ENCODE measurements around the gene MT1F.
"Not testable (repeated sequence)": the region's sequence is repeated elsewhere in the genome, so short reads cannot be mapped to it uniquely, and the experiment has no call there.

Gene MT1F

DNA sequence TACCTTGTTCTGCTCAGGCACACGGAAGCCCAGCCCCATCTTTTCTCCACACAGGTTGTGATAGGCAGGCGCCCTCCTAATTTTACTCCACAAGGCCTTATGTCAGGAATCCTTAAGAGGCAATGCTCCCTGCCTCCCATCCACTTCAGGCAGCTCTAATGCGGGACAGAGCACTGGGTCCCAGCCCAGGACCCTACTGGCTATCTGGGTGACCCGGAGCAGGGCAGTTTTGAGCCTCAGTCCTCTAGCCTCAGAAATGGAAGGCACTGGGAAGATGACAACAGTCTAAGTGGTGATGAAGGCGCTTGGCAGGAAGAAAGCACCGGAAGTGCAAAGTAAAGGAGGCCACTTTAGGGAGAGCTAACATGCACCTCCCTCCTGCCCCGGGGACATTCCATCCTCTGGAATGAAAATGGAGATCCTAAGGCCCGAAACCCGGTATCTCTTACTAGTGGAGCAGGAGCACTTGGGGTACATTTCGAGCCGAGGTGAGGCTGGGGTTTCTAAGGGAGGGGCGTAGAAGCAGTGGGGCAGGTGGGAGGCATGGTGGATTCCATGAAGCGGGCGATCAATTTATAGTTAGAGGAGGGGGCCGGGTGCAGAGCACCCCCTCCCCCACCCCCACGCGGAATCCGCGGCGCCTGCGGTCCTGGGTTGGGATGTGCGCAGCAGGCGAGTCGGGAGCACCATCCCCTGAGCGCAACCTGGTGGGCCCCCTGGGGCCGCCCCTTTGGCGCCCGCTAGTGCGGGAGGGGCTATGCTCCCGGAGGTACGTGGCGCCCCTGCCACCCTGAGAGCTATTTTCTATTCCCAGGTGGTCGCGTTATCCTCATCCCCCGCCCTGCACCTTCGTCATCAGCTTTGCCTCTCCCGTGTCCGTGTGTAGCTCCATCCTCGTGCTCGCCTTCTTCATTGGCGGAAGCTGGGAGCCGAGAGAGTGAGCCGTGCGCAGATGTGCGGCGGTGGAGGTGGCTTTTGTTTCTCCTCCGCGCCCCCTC is 4.9 kb downstream of the MT1F start:
- Histone ChIP-seq H3K4me1 (ENCODE audit: control insufficient read depth in 1 of 2, insufficient read depth in 1 of 2, low read depth in 1 of 2, low read length in 1 of 2) (peaks cover 8 to 10% of the 10 kb centered on the region in 2 experiments), H3K4me3 (ENCODE audit: low read depth in 1 of 2, low read length in 1 of 2) (no peak overlapping the region), H3K9me3 (no peaks in the 10 kb centered on the region), H3K27ac (no peak overlapping the region), H3K27me3 (peaks cover 89% of the 10 kb centered on the region), H3K36me3 (no peaks in the 10 kb centered on the region)
- TF ChIP-seq, protein P1, sequence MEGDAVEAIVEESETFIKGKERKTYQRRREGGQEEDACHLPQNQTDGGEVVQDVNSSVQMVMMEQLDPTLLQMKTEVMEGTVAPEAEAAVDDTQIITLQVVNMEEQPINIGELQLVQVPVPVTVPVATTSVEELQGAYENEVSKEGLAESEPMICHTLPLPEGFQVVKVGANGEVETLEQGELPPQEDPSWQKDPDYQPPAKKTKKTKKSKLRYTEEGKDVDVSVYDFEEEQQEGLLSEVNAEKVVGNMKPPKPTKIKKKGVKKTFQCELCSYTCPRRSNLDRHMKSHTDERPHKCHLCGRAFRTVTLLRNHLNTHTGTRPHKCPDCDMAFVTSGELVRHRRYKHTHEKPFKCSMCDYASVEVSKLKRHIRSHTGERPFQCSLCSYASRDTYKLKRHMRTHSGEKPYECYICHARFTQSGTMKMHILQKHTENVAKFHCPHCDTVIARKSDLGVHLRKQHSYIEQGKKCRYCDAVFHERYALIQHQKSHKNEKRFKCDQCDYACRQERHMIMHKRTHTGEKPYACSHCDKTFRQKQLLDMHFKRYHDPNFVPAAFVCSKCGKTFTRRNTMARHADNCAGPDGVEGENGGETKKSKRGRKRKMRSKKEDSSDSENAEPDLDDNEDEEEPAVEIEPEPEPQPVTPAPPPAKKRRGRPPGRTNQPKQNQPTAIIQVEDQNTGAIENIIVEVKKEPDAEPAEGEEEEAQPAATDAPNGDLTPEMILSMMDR (IDR thresholded peaks at IDR 0.05): no peak

DNA sequence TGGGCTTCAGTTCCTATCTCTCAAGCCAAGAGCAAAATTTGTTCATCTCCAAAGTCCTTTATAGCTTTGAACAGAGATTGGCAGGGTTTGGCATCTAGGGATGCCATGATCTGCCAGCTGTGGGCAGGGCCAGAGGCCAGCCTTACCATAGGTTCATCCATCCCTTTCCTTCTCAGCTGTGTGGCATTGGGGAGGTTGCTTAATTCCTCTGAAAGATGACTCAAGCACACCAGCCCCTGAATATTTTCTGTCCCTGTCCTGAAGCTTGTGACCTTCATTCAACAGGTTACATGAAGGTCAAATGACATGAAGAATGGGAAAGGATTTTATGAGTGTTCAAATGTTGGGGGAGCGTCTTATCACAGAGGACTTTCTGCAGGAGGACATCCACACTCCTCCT is 6.7 kb downstream of the MT1F start:
- no peak overlapping the region for H3K4me3 ChIP-seq (ENCODE audit: low read depth in 1 of 2, low read length in 1 of 2)
- H3K27me3 ChIP-seq: peaks cover 98% of the 10 kb centered on the region
- no peaks in the 10 kb centered on the region for H3K36me3 ChIP-seq
- H3K9me3 ChIP-seq: no peaks in the 10 kb centered on the region
- H3K4me1 ChIP-seq (ENCODE audit: control insufficient read depth in 1 of 2, insufficient read depth in 1 of 2, low read depth in 1 of 2, low read length in 1 of 2): no peaks in the 10 kb centered on the region
- no peak overlapping the region for H3K27ac ChIP-seq
- TF ChIP-seq, protein P1 (IDR thresholded peaks at IDR 0.05): no peak

DNA sequence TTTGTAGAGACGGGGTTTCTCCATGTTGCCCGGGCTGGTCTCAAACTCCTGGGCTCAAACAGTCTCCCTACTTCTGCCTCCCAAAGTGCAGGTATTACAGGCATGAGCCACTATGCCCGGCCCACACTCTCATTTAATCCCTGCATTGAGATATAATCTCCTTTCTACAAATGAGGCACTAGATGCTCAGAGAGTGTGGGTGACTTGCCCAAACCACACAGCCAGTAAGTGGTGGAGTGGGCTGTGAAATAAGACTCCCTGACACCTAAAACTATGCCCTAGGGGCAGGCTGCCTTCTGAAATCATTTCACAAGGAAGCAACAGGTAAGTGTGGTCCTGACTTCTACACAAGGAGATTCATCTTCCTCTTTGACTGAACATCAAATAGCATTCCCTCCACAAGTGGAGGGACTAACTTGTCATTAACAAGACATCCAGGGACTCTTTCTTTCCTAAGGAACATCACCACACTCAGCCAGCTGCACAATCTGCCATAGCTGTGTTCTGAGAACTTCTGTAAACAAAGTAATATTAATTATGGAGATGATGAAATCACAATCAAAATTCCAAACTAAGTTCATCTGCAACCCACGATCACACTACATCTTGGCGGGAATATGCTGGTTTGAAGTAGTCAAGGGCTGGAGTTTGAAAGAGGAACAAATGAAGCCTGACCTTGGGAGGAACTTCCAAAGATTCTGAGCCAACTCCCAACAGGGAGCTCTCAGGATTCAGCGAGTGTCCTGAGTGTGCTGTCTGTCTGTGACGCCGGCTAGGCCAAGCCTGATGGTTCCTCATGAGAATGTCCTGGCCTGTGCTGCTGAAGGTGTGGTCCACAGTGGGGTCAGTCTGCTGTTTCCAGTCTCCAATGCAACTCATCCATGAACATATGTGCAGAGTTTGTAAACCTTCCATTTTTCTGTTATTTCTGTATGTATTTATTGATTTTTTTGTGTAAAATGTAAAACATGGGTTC is 7.8 kb downstream of the MT1F start:
- H3K36me3 ChIP-seq; H3K4me3 ChIP-seq (ENCODE audit: low read depth in 1 of 2, low read length in 1 of 2); H3K4me1 ChIP-seq (ENCODE audit: control insufficient read depth in 1 of 2, insufficient read depth in 1 of 2, low read depth in 1 of 2, low read length in 1 of 2); H3K9me3 ChIP-seq; H3K27ac ChIP-seq: not testable (repeated sequence)
- H3K27me3 ChIP-seq: peaks cover 100% of the 10 kb centered on the region

DNA sequence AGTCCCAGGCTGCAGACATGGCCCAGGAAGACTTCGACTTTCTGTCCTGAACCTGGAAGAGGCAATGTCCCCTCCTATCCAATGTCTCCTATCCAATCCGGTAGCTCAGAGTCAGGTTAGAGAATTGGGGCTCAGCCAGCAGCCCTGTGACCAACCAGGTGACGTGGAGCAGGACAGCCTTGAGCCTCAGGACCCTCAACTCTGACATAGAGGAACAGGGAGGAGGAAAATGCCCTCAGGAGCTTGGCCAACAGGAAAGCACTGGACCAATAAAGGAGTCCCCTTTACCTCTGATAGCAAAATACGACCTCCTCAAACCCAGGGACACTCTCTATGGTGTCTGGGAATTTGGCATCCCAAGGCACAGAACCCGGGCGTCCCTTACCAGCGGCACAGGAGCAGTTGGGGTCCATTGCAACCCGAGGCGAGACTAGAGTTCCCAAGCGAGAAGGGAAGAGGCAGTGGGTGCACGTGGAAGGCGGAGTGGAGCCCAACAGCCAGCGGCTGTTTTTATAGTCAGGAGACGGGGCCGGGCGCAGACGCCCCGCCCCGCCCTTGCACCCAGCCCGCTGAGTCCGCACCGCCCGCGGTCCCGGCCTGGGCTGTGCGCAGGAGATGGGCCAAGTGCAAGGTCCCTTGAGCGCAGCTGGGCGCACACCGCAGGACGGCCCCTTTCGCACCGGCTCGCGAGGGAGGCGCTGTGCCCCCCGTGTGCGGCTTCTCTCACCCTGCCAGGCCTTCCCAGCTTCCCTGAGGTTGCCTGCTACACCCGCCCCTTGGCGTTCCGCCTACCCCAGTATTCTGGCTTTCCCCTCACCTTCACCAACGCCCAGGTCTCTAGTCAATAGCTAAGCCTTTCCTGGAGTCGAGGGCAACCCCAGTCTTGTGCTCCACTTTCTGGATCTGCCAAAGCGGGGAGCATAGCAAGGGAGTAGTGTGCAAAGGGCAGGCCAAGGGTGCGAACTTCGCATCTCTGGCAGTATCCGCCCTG is 10.1 kb downstream of the MT1F start, which contains the start of gene MT1G:
MT1G (minus strand) TSS at position 485 of the 991 bp plus-strand sequence; CDS start at position 413, 72 bp downstream.
- Histone ChIP-seq H3K27ac (no peak within 1 kb of the TSS), H3K4me3 (ENCODE audit: low read depth in 1 of 2, low read length in 1 of 2) (no peak within 1 kb of the TSS), H3K27me3 (peaks cover 100% of the 10 kb centered on the region), H3K9me3 (no peaks in the 10 kb centered on the region), H3K36me3 (no peaks in the 10 kb centered on the region), H3K4me1 (ENCODE audit: control insufficient read depth in 1 of 2, insufficient read depth in 1 of 2, low read depth in 1 of 2, low read length in 1 of 2) (no peaks in the 10 kb centered on the region)
- TF ChIP-seq, protein P1 (IDR thresholded peaks at IDR 0.05): no peak

DNA sequence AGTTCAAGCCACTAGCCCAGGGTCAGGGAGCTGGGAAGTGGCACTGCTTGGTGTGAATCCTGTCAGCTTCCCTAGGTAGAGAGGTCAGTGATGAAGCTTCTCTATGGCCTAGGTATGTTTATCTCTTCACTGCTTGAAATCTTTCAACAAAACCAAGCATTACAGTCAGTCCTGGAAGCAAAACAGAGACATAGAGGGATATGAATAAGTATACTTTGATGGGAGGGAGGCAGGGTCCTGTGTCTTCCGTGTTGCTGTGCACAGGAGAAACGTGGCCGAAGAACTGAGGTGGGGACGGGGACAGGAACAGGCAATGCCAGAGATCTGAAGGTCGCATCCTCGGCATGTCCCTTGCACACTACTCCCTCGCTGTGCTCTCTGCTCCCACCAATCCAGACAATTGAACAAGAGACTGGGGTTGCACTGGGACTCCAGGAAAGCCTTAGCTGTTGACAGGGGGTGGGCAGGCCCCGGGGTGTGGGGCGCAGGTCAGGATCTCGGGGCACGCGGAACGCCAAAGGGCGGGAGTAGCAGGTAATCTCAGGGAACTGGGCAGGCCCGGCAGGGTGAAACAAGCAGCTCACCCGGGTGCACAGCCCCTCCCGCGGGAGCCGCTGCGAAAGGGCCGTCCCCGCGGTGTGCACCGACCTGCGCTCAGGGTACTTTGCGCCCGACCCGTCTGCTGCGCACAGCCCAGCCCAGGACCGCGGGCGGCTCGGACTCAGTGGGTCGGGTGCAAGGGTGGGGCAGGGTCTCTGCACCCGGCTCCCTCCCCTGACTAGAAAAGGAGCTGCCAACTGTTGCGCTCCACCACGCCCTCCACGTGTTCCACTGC is 11.5 kb downstream of the MT1F start, which contains the start of gene MT1H:
MT1H (plus strand) TSS at position 810 of the 835 bp plus-strand sequence. CDS start 71 bp downstream, outside the sequence.
- Histone ChIP-seq H3K4me1 (ENCODE audit: control insufficient read depth in 1 of 2, insufficient read depth in 1 of 2, low read depth in 1 of 2, low read length in 1 of 2) (no peaks in the 10 kb centered on the region), H3K27ac (no peak within 1 kb of the TSS), H3K4me3 (ENCODE audit: low read depth in 1 of 2, low read length in 1 of 2) (no peak within 1 kb of the TSS), H3K9me3 (no peaks in the 10 kb centered on the region), H3K27me3 (peaks cover 100% of the 10 kb centered on the region), H3K36me3 (no peaks in the 10 kb centered on the region)
- TF ChIP-seq, protein P1 (IDR thresholded peaks at IDR 0.05): no peak

Measured in neutrophil (primary cell).